T-helper 9 cell (primary cell): ENCODE results near the gene BPIFB4.
"Not testable (repeated sequence)": the region's sequence is repeated elsewhere in the genome, so short reads cannot be mapped to it uniquely, and the experiment has no call there.

Experiments
- DNase-seq: peaks from one replicate; pipeline ENCODE4 v3.0.0-alpha.2; 2020

The BPIFB4 gene

GRCh38 chr20:33091147-33091546 lies 11.7 kb downstream of the BPIFB4 start:
- no peak for DNase-seq

GRCh38 chr20:33091693-33092092 lies 12.2 kb downstream of the BPIFB4 start:
- DNase-seq, result no peak

- no peak for DNase-seq
Measured at GRCh38 chr20:33092361-33092760, 12.9 kb downstream of the BPIFB4 start.

- DNase-seq, result no peak
Measured at GRCh38 chr20:33093074-33093473, 13.6 kb downstream of the BPIFB4 start.

- DNase-seq, result no peak
Measured at GRCh38 chr20:33093582-33093981, 14.1 kb downstream of the BPIFB4 start.

GRCh38 chr20:33095249-33095648 lies 15.8 kb downstream of the BPIFB4 start:
- DNase-seq, result no peak

- DNase-seq, result not testable (repeated sequence)
Measured at GRCh38 chr20:33095902-33096584, 16.6 kb downstream of the BPIFB4 start.

- no peak for DNase-seq
Measured at GRCh38 chr20:33097001-33097400, 17.6 kb downstream of the BPIFB4 start.

GRCh38 chr20:33099843-33100538 lies 20.5 kb downstream of the BPIFB4 start:
- DNase-seq, result no peak

GRCh38 chr20:33103556-33103955 lies 24.1 kb downstream of the BPIFB4 start:
- no peak for DNase-seq

- DNase-seq, result no peak
Measured at GRCh38 chr20:33104336-33104735, 24.9 kb downstream of the BPIFB4 start.

GRCh38 chr20:33105316-33105924 lies 26.0 kb downstream of the BPIFB4 start:
- DNase-seq, result no peak

GRCh38 chr20:33106058-33106620 lies 26.7 kb downstream of the BPIFB4 start:
- not testable (repeated sequence) for DNase-seq

GRCh38 chr20:33108661-33109060 lies 29.2 kb downstream of the BPIFB4 start:
- DNase-seq, result no peak

GRCh38 chr20:33110147-33110825 lies 30.8 kb downstream of the BPIFB4 start:
- DNase-seq, result no peak

- no peak for DNase-seq
Measured at GRCh38 chr20:33111306-33111705, 31.9 kb downstream of the BPIFB4 start.

GRCh38 chr20:33112547-33113386 lies 33.3 kb downstream of the BPIFB4 start:
- no peak for DNase-seq

- DNase-seq, result no peak
Measured at GRCh38 chr20:33113387-33113908, 34.0 kb downstream of the BPIFB4 start.

GRCh38 chr20:33115501-33115900 lies 36.1 kb downstream of the BPIFB4 start:
- not testable (repeated sequence) for DNase-seq

- DNase-seq, result no peak
Measured at GRCh38 chr20:33119725-33120720, 40.6 kb downstream of the BPIFB4 start.

- no peak for DNase-seq
Measured at GRCh38 chr20:33120934-33121333, 41.5 kb downstream of the BPIFB4 start.
